GM23248 (cell line): ENCODE measurements around the gene COBLL1. TPM values are rescaled to one million over a fixed set of nuclear protein-coding genes. Genes with fewer than 3 reads are reported as not detected.
A peak's percentile ranks its signal among the peaks of the same experiment; 100 is the strongest.

ENCODE experiments used
- DNase-seq: peaks from one replicate; pipeline ENCODE4 v3.0.0-alpha.2; 2015
- H2AFZ ChIP-seq: fragments of 200-600 bp; sonication (generic); 2 replicates; pipeline ENCODE4 v1.6.1; 2016; ENCODE audit warnings: antibody characterized with exemption
- H3F3A ChIP-seq: fragments of 200-600 bp; sonication (generic); 2 replicates; pipeline ENCODE4 v1.6.1; 2016; ENCODE audit warnings: mild to moderate bottlenecking, antibody characterized with exemption, mixed run types; ENCODE audit not compliant: insufficient read depth
- H3K27ac ChIP-seq: fragments of 200-600 bp; sonication (generic); 2 replicates; pipeline ENCODE4 v1.5.1; 2016; ENCODE audit warnings: mild to moderate bottlenecking
- H3K27me3 ChIP-seq: fragments of 200-600 bp; sonication (generic); replicated peaks from 2 replicates; pipeline ENCODE4 v1.6.1; 2016; ENCODE audit warnings: mild to moderate bottlenecking; ENCODE audit not compliant: insufficient read depth
- H3K36me3 ChIP-seq: fragments of 200-600 bp; sonication (generic); 2 replicates; pipeline ENCODE4 v1.6.1; 2016; ENCODE audit warnings: low read depth, mild to moderate bottlenecking
- H3K4me1 ChIP-seq: fragments of 200-600 bp; sonication (generic); 2 replicates; pipeline ENCODE4 v1.6.1; 2016; ENCODE audit warnings: mild to moderate bottlenecking; ENCODE audit not compliant: insufficient read depth
- H3K4me2 ChIP-seq: fragments of 200-600 bp; sonication (generic); one replicate; pipeline ENCODE4 v1.6.1; 2016; ENCODE audit warnings: mild to moderate bottlenecking; ENCODE audit not compliant: unreplicated experiment
- H3K4me3 ChIP-seq: fragments of 200-600 bp; sonication (generic); 2 replicates; pipeline ENCODE4 v1.5.1; 2016; ENCODE audit warnings: mild to moderate bottlenecking
- H3K79me2 ChIP-seq: fragments of 200-600 bp; sonication (generic); 2 replicates; pipeline ENCODE4 v1.6.1; 2016; ENCODE audit warnings: mild to moderate bottlenecking; ENCODE audit not compliant: insufficient read depth
- H3K9ac ChIP-seq: fragments of 200-600 bp; sonication (generic); 2 replicates; pipeline ENCODE4 v1.6.1; 2016; ENCODE audit warnings: mild to moderate bottlenecking
- H3K9me2 ChIP-seq: fragments of 200-600 bp; sonication (generic); 2 replicates; pipeline ENCODE4 v1.6.1; 2016; ENCODE audit warnings: mixed run types, mild to moderate bottlenecking, moderate library complexity; ENCODE audit not compliant: insufficient read depth
- H3K9me3 ChIP-seq: fragments of 200-600 bp; sonication (generic); one replicate; pipeline ENCODE4 v1.6.1; 2017; ENCODE audit warnings: low read depth
- H4K20me1 ChIP-seq: fragments of 200-600 bp; sonication (generic); 2 replicates; pipeline ENCODE4 v1.6.0; 2016; ENCODE audit not compliant: insufficient read depth
- EZH2 ChIP-seq: fragments of 200-600 bp; sonication (generic); IDR thresholded peaks from 2 replicates; pipeline ENCODE4 v1.6.1; 2018; ENCODE audit warnings: antibody characterized with exemption, mild to moderate bottlenecking; ENCODE audit not compliant: insufficient read depth, poor library complexity, severe bottlenecking
- EZH2phosphoT487 ChIP-seq: fragments of 200-600 bp; sonication (generic); IDR thresholded peaks from 2 replicates; pipeline ENCODE4 v1.6.1; 2018; ENCODE audit warnings: antibody characterized with exemption, moderate library complexity, mild to moderate bottlenecking, low read depth; ENCODE audit not compliant: insufficient read depth
- WGBS, 2 experiments: methylation state at CpG; one replicate each; pipeline ENCODE4 v1.1.6; 2015 to 2017; ENCODE audit warnings: low lambda C conversion rate in 2 of 2, low coverage in 1 of 2; ENCODE audit errors: missing lambda C conversion rate in 2 of 2; 5-methylcytosine and 5-hydroxymethylcytosine counted together
- in situ Hi-C: fragments of 300-500 bp; cut with MboI; formaldehyde crosslinking; loops from 2 replicates; pipeline ENCODE4 v1.15.0; 2020
- polyA plus RNA-seq: library from polyadenylated mRNA; unstranded; fragments of >200 nt; fragmentation: Nextera tagmentation; extraction: Ambion mirVana; gene quantifications from 2 replicates; pipeline ENCODE4 v1.2.1, GENCODE V29; 2016
- total RNA-seq: library from RNA; depleted of rRNA; stranded (reverse); fragments of >200 nt; shearing (Covaris generic); gene quantifications from 2 replicates; pipeline ENCODE4 v1.2.3, GENCODE V29; 2014

Gene COBLL1
- total and polyA plus RNA-seq, 2 experiments from 2014 or later: 1.8 to 2.2 TPM

GRCh38 chr2:164831180-164831579 lies 10.4 kb downstream of the COBLL1 start:
- H3K4me3 ChIP-seq: no peak overlapping the region
- H3F3A ChIP-seq: no peaks in the 10 kb centered on the region
- 0 out of 2 replicates have a peak, but pooled peaks cover 8% of the 10 kb centered on the region for H3K4me1 ChIP-seq
- 96% methylated on average over 1 of the region's 1 CpG for WGBS, 2 experiments
- H3K27me3 ChIP-seq: no peaks in the 10 kb centered on the region
- H3K9me2 ChIP-seq: no peaks in the 10 kb centered on the region
- no peaks in the 10 kb centered on the region for H4K20me1 ChIP-seq
- H3K4me2 ChIP-seq: no peak overlapping the region
- H3K36me3 ChIP-seq: no peaks in the 10 kb centered on the region
- TF ChIP-seq EZH2: no peak
- no peak for TF ChIP-seq EZH2phosphoT487
- H3K9me3 ChIP-seq: no peaks in the 10 kb centered on the region
- H3K9ac ChIP-seq: no peak overlapping the region
- H3K27ac ChIP-seq: no peak overlapping the region
- no peaks in the 10 kb centered on the region for H3K79me2 ChIP-seq
- in situ Hi-C loops: no loop called here
- no peak overlapping the region for H2AFZ ChIP-seq
- no peak for DNase-seq

GRCh38 chr2:164826293-164827243 lies 15.1 kb downstream of the COBLL1 start:
- no peaks in the 10 kb centered on the region for H3K9me2 ChIP-seq
- no peaks in the 10 kb centered on the region for H3K36me3 ChIP-seq
- H3K9me3 ChIP-seq: no peaks in the 10 kb centered on the region
- H3K4me2 ChIP-seq: no peak overlapping the region
- H2AFZ ChIP-seq: peak overlapping the region; percentile 74
- in situ Hi-C loops: no loop called here
- no peaks in the 10 kb centered on the region for H4K20me1 ChIP-seq
- TF ChIP-seq EZH2phosphoT487 (no peak), EZH2 (no peak)
- H3K4me1 ChIP-seq: 0 out of 2 replicates have a peak, but pooled peaks cover 12% of the 10 kb centered on the region
- peaks cover 7% of the 10 kb centered on the region; the same call in 1 of the 2 replicates for H3F3A ChIP-seq
- H3K4me3 ChIP-seq: no peak overlapping the region
- DNase-seq: peak; percentile 50
- no peak overlapping the region for H3K9ac ChIP-seq
- no peaks in the 10 kb centered on the region for H3K79me2 ChIP-seq
- no peaks in the 10 kb centered on the region for H3K27me3 ChIP-seq
- no peak overlapping the region for H3K27ac ChIP-seq
- WGBS, 2 experiments: 58 to 68% methylated on average over 8 of the region's 8 CpGs

- no peak for TF ChIP-seq EZH2
- no peak for TF ChIP-seq EZH2phosphoT487
- in situ Hi-C loops: no loop called here
These were observed 16.8 kb downstream of the COBLL1 start for GRCh38 chr2:164824872-164825271.

GRCh38 chr2:164823126-164823525 lies 18.5 kb downstream of the COBLL1 start:
- 98% methylated on average over 5 of the region's 5 CpGs for WGBS, 2 experiments
- Histone ChIP-seq H3K9me3 (no peaks in the 10 kb centered on the region), H3K4me3 (no peak overlapping the region), H3K9ac (no peak overlapping the region), H3K79me2 (no peaks in the 10 kb centered on the region), H3F3A (peaks cover 7% of the 10 kb centered on the region; the same call in 1 of the 2 replicates), H3K27ac (no peak overlapping the region), H3K36me3 (no peaks in the 10 kb centered on the region), H3K4me1 (0 out of 2 replicates have a peak, but pooled peaks cover 12% of the 10 kb centered on the region), H4K20me1 (no peaks in the 10 kb centered on the region), H3K9me2 (no peaks in the 10 kb centered on the region), H2AFZ (no peak overlapping the region), H3K4me2 (no peak overlapping the region), H3K27me3 (no peaks in the 10 kb centered on the region)
- TF ChIP-seq EZH2phosphoT487 (no peak), EZH2 (no peak)
- in situ Hi-C loops: no loop called here
- no peak for DNase-seq

More at GRCh38 chr2:164824872-164825271, 16.8 kb downstream of the COBLL1 start:
- no peaks in the 10 kb centered on the region for H3K27me3 ChIP-seq
- no peaks in the 10 kb centered on the region for H4K20me1 ChIP-seq
- H3K36me3 ChIP-seq: no peaks in the 10 kb centered on the region
- H3K9me2 ChIP-seq: no peaks in the 10 kb centered on the region
- no peak overlapping the region for H2AFZ ChIP-seq
- no peak overlapping the region for H3K4me3 ChIP-seq
- DNase-seq: peak; percentile 40
- H3K27ac ChIP-seq: no peak overlapping the region
- H3K79me2 ChIP-seq: no peaks in the 10 kb centered on the region
- 0 out of 2 replicates have a peak, but pooled peaks cover 12% of the 10 kb centered on the region for H3K4me1 ChIP-seq
- peaks cover 7% of the 10 kb centered on the region; the same call in 1 of the 2 replicates for H3F3A ChIP-seq
- H3K9me3 ChIP-seq: no peaks in the 10 kb centered on the region
- H3K4me2 ChIP-seq: no peak overlapping the region
- no peak overlapping the region for H3K9ac ChIP-seq
